ENCODE measurements around the gene WDR54.
"Not testable (repeated sequence)": the region's sequence is repeated elsewhere in the genome, so short reads cannot be mapped to it uniquely, and the experiment has no call there.

Gene WDR54

GRCh38 chr2:74458132-74458937, 36.8 kb downstream of the WDR54 start, which contains the start of gene WBP1:
Gene WBP1, plus strand, starts transcription at chr2:74458438. Its CDS starts 165 bp downstream, at chr2:74458603.
- peak; percentile 99 for FAIRE-seq

GRCh38 chr2:74458938-74459363, 37.4 kb downstream of the WDR54 start:
- no peak for FAIRE-seq

- FAIRE-seq = not testable (repeated sequence)
These were observed 38.1 kb downstream of the WDR54 start for GRCh38 chr2:74459503-74460118.

- FAIRE-seq = not testable (repeated sequence)
These were observed 38.7 kb downstream of the WDR54 start for GRCh38 chr2:74460187-74460586.

GRCh38 chr2:74461187-74462053, 39.9 kb downstream of the WDR54 start:
- no peak for FAIRE-seq

- FAIRE-seq = no peak
These were observed 40.7 kb downstream of the WDR54 start for GRCh38 chr2:74462054-74462785.

- FAIRE-seq = no peak
These were observed 41.2 kb downstream of the WDR54 start for GRCh38 chr2:74462786-74463105.

- FAIRE-seq = no peak
These were observed 42.9 kb downstream of the WDR54 start for GRCh38 chr2:74464406-74464805.

- not testable (repeated sequence) for FAIRE-seq
These were observed 49.2 kb downstream of the WDR54 start for GRCh38 chr2:74470742-74471141.

- no peak for FAIRE-seq
These were observed 50.0 kb downstream of the WDR54 start for GRCh38 chr2:74471332-74472065.

GRCh38 chr2:74472086-74472944, 50.8 kb downstream of the WDR54 start, which contains the start of gene MRPL53:
Gene MRPL53, minus strand, starts transcription at chr2:74472680. Its CDS starts 20 bp downstream, at chr2:74472660.
- no peak for FAIRE-seq

- FAIRE-seq = no peak
These were observed 51.4 kb downstream of the WDR54 start for GRCh38 chr2:74472945-74473258.

- FAIRE-seq = no peak
These were observed 53.0 kb downstream of the WDR54 start for GRCh38 chr2:74474481-74474880.

- FAIRE-seq = no peak
These were observed 53.4 kb downstream of the WDR54 start for GRCh38 chr2:74474899-74475298.
